Stimulated activated CD8-positive, alpha-beta memory T cell treated with anti-CD3 and anti-CD28 coated beads, Interleukin-2, amount 100 ng/mL, for 48 hours (primary cell): Measurements from ENCODE around the gene TMEM191B.
"Not testable (repeated sequence)": the region's sequence is repeated elsewhere in the genome, so short reads cannot be mapped to it uniquely, and the experiment has no call there.

Experiments
- DNase-seq, 2 donors: peaks; one replicate each; pipeline ENCODE4 v3.0.0-alpha.2; 2020; ENCODE audit warnings: low read depth in 2 of 2

Gene TMEM191B

DNA sequence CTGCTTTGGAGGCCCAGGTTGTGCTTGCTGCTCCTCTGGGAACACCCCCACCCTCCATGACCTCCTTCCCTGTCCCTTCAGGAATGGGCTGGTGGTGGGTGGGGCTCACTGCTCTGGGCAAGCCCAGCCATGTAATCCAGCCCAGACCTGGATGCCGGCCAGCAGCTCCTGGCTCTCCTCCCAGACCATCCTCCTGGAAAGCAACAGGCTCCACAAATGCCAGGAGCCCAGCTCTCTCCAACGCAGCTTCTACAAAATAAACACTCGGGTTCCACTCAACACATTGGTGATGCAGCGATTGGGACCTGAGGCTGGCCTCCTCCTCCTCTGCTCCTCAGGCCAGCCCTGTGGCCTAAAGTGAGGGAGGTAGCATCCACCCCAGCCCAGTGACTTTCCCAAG lies 30.9 kb downstream of the TMEM191B start:
- DNase-seq, result not testable (repeated sequence)

DNA sequence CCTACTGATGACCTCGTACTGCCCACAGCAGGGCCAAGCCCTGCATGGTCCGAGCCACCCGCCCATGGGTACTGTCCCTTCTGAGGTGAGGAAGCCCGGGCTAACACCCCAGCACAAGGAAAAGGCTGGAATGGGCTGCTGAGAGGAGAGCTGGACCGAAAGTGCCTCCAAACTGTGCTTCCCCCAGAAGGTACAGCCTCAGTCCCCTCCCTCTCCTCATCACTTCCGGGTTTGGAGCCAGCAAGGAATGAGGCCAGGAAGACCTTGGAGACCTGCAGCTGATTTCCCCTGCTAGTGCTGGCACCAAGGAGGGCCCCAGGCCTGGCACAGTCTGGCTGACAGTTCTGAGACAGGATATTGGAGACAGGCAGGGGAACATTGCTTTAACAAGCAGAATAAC lies 31.3 kb downstream of the TMEM191B start:
- not testable (repeated sequence) for DNase-seq

GRCh38 chr22:18560099-18560974 lies 32.7 kb downstream of the TMEM191B start:
- not testable (repeated sequence) for DNase-seq

DNA sequence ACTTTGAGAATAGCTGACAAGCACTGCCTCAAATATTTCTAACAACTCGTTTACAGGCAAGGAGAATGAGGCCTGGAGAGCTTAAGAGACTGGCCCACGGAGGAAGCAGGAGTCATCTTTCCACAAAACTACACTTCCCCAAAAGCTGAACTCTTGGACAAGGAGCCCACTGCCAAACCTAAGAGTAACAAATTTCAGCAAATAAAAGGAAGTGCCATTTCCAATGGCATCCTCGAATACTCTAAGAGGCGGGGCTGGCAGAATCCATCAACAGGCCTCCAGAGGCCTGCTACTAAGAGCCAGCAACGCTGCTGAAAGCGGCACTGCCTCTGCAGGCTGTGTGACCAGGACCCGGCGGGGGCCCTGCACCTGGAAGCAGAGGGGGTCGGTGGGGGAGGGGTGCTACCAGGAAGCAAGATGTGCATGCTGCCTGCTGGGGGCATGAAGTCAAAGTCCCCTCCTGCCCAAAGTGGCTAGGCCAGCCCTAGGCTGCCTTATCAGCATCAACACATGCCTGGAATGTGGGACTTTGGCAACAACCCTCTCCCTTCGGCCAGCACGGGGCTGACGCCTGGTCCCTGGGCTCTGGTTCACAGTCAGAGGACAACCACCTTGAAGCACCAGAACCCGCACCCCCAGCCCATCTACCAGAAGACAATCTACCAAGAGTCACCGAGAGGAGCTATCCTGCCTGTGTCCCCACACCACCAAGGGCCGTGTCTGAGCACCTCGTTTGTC lies 43.1 kb downstream of the TMEM191B start:
- DNase-seq, result not testable (repeated sequence)

GRCh38 chr22:18573483-18574164 lies 46.0 kb downstream of the TMEM191B start:
- not testable (repeated sequence) for DNase-seq

GRCh38 chr22:18574555-18574954 lies 47.0 kb downstream of the TMEM191B start:
- not testable (repeated sequence) for DNase-seq

- DNase-seq, result not testable (repeated sequence)
Measured at GRCh38 chr22:18575686-18576085, 48.1 kb downstream of the TMEM191B start.

GRCh38 chr22:18577090-18577818 lies 49.7 kb downstream of the TMEM191B start:
- DNase-seq, result not testable (repeated sequence)

- DNase-seq, result peak in 1 of 2 donors; percentile 9
Measured at GRCh38 chr22:18577847-18578246, 50.2 kb downstream of the TMEM191B start.
